NCI-H345 (cell line): ENCODE measurements around the gene COX7C.
"Not testable (repeated sequence)": the region's sequence is repeated elsewhere in the genome, so short reads cannot be mapped to it uniquely, and the experiment has no call there.

Source experiments
- DNase-seq: peaks from one replicate; lab custom pipeline; 2025; lab: John Stamatoyannopoulos, UW

Gene COX7C

GRCh38 chr5:86617756-86618576 is at the start of gene COX7C:
Gene COX7C, plus strand, starts transcription at chr5:86617941. Its CDS starts 115 bp downstream, at chr5:86618056.
- peak; percentile 98 for DNase-seq

- DNase-seq: not testable (repeated sequence)
Measured at GRCh38 chr5:86569522-86570426, 48.0 kb upstream of the COX7C start.

DNA sequence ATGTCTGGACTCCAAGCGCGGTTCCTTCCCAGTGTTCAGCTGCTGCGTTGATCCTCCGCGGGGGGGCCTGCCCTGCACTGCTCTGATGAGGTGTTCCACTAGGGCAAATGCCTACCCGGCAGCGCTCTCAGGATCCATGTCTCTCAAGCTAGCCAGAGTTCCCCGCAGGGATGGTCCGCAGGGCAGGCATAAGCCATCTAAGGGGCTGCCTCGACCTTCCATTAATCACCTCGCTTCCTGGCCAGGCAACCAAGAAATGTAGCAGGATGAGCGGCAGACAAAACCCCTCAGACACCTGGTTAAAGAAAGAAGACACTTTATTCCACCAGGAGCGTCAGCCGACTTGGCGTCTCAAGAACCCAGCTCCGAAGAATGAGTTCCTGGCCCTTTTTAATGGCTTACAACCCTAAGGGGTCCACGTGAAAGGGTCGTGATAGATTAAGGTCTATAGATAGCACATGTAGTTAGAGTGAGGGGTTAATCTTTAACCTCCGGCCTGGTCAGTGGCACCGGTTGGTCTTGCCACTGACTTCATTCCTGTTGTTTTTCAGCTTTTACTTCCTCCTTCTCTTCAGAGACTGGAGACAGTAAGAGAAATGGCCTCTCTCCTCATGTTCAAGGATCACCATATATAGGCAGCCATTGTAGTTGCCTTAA is 47.2 kb upstream of the COX7C start:
- no peak for DNase-seq

GRCh38 chr5:86571109-86571508 is 46.6 kb upstream of the COX7C start:
- not testable (repeated sequence) for DNase-seq

DNA sequence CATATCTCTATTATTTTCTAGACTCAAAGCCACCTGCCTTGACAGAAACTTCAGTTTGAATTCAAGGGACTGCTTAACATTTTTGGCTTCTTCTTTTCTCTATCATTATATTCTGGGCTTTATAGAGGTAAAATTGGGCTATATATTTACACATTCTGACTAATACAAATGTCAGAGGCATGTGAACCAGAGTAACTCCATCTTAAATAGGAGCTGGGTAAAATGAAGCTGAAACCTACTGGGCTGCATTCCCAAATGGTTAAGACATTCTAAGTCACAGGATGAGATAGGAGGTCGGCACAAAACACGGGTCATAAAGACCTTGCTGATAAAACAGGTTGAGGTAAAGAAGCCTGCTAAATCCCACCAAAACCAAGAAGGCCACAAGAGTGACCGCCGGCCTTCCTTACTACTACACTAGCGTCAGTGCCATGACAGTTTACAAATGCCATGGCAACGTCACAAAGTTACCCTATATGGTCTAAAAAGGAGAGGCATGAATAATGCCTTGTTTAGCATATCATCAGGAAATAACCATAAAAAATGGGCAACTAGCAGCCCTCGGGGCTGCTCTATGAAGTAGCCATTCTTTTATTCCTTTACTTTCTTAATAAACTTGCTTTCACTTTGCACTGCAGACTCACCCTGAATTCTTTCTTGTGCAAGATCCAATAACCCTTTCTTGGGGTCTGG is 44.8 kb upstream of the COX7C start:
- no peak for DNase-seq

DNA sequence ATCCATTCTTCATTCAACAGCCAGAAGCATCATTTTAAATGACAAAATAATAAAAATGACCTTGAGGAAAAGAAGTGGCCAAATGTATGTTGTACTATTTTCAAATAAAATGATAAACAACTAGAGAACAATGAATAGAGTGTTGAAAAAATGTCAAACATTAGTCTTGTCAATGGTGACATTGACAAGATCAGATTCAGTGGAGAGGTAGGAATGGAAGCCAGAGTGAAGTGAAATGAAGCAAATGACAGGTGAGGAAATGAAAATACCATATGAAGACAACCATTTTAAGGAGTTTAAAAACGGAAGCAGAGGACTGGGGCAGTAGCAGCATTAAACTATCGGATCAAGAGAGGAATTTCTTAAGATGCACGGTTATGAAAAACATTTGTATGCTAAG is 38.2 kb upstream of the COX7C start:
- DNase-seq: no peak

- peak; percentile 15 for DNase-seq
Measured at GRCh38 chr5:86596476-86596875, 21.3 kb upstream of the COX7C start.

- no peak for DNase-seq
Measured at GRCh38 chr5:86605881-86606280, 11.9 kb upstream of the COX7C start.

- no peak for DNase-seq
Measured at GRCh38 chr5:86613455-86613854, 4.3 kb upstream of the COX7C start.

DNA sequence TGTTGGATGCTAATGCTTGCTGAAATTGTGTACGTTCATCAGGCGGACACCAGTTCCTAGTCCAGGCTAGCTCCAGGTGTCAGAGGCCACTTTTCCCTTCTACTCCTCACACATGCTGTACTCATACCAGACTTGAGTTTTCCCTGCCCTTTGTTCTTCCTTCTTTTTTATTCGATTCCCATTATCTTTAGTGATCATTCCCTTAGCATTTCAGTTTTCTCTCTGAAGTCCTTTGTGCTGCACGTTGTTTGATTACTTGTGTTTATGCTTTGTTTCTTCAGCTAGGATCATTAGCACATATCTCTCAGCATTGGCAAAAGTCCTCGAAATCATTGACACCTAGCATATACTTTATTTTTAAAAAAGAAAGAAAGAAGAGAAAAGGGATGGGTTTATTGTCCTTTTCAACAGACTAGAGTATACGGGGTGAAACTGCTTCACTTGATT is 409 bp upstream of the COX7C start:
- no peak for DNase-seq

GRCh38 chr5:86623785-86624483 is 6.2 kb downstream of the COX7C start:
- DNase-seq: no peak

DNA sequence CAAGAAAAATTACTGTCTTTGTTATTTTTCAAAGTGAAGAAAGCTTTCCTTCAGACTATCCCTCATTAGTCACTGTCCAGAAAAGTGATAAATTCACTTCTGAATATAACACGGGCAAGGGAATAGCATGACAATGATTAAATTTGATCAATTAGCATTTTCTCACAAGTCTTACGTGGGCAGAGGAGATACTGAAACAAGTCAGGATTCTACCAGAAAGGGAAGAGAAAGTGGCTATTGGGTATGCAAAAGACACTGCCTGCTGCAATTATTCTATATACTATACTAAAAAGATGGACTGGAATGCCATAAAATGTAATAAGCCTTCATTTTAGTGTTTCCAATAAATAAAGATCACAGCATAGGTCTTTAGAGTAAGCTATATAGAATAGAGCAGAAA is 7.4 kb downstream of the COX7C start:
- DNase-seq: no peak

- no peak for DNase-seq
Measured at GRCh38 chr5:86626149-86626548, 8.4 kb downstream of the COX7C start.

DNA sequence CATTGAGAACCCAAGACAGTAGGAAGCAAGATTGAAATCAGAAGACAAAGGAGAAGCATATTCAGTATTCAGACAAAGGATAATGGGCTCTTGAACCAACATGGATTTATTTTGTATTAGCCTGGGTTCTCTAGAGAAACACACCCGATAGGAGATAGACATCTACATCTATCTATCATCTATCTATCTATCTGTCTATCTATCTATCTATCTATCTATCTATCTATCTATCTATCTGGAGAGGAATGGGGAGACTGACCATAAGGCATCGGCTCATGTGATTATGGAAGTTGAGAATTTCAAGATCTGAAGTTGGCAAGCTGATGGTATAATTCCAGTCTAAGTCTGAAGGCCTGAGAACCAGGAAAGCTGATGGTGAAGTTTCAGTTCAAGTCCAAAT is 13.4 kb downstream of the COX7C start:
- DNase-seq: no peak

- DNase-seq: no peak
Measured at GRCh38 chr5:86640998-86641397, 23.3 kb downstream of the COX7C start.

GRCh38 chr5:86644843-86645242 is 27.1 kb downstream of the COX7C start:
- DNase-seq: no peak

GRCh38 chr5:86645885-86646284 is 28.1 kb downstream of the COX7C start:
- no peak for DNase-seq

GRCh38 chr5:86646671-86647070 is 28.9 kb downstream of the COX7C start:
- no peak for DNase-seq

DNA sequence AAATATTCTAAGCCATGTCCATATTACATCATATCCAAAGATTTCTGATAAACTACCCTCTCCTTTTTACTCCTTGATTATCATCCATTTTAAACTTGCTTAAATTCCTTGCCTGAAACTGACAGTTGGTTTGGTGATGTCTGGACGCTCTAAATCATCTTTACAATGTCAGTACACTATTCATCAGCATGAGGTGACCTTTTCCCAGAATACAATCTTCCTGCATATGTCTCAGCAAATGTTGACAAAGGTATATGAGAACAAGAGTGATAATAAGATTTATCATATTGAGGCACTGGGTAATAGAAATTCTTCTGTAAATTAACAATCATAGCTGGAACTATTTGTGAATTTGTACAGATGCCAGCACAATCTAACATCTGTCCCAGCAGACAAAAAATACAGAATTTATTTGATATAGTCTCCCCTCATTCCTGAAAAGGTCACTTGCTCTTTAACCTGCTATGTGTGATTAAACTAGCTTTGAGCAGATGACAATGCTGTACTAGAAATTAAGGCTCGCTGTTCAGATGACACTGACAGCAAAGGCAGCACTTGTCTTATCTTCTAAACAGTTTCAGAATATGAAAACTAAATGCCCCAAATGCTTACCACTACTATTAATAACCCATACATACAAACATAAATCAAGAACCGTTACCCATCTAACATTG is 32.2 kb downstream of the COX7C start:
- no peak for DNase-seq

DNA sequence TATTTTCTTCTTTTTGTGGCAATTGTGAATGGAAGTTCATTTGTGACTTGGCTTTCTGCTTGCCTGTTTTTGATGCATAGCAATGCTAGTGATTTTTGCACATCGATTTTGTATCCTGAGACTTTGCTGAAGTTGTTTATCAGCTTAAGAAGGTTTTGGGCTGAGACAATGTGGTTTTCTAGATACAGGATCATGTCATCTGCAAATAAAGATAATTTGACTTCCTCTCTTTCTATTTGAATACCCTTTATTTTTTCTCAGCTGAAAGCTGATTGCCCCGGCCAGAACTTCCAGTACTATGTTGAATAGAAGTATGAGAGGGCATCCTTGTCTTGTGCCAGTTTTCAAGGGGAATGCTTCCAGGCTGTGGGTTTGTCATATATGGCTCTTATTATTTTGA is 43.0 kb downstream of the COX7C start:
- not testable (repeated sequence) for DNase-seq

DNA sequence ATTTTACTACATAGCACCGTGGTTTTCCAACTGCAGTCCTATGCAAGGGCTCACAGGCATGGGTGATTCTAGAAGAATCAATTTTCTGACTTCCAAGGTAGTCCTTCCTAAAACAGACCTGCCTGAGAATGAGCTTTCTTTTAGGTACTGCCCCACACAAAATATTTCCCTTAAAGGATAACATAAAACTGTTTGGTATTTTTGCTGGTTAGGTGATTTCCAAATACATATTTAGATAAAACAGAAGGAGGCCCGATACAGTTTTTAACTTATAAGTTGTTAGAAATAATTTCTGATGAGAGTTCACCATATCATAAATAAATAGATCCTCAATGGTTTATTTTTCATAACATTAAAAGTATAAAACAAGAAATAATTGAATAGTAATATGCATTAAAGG is 46.4 kb downstream of the COX7C start:
- no peak for DNase-seq
